B cell (primary cell): ENCODE measurements around the gene OR9Q1.

Experiments used
- CTCF ChIP-seq: fragments of 200-600 bp; IDR thresholded peaks from one replicate; pipeline ENCODE4 v1.8.0; 2022; ENCODE audit warnings: antibody characterized with exemption, mild to moderate bottlenecking
- EZH2 ChIP-seq: IDR thresholded peaks from 2 replicates; pipeline ENCODE4 v1.6.1; 2012; ENCODE audit warnings: borderline replicate concordance, low read depth, mild to moderate bottlenecking, moderate library complexity, low read length; ENCODE audit not compliant: insufficient read depth, poor library complexity, severe bottlenecking

- TF ChIP-seq CTCF (no peak), EZH2 (no peak)
Observed at GRCh38 chr11:57983191-57983590, 40.5 kb upstream of the OR9Q1 start.
